HFFc6 (cell line): ENCODE data around the gene GRB10. TPM values are rescaled to one million over a fixed set of nuclear protein-coding genes. Genes with fewer than 3 reads are reported as not detected.

Experiments used
- DNase-seq: peaks from one replicate; pipeline ENCODE4 v3.0.0-alpha.2; 2018
- H3K27ac Mint-ChIP-seq: 2 replicates; pipeline ENCODE4 v1.8.0; 2020; ENCODE audit warnings: mild to moderate bottlenecking, mixed read lengths
- H3K27me3 Mint-ChIP-seq: 2 replicates; pipeline ENCODE4 v1.8.0; 2021; ENCODE audit warnings: mild to moderate bottlenecking, moderate library complexity, mixed read lengths; ENCODE audit not compliant: insufficient read depth
- H3K36me3 Mint-ChIP-seq: 2 replicates; pipeline ENCODE4 v1.8.0; 2021; ENCODE audit warnings: low read depth, mixed read lengths
- H3K4me1 Mint-ChIP-seq: 2 replicates; pipeline ENCODE4 v1.8.0; 2020; ENCODE audit warnings: low read depth, mixed read lengths
- H3K4me3 Mint-ChIP-seq: 2 replicates; pipeline ENCODE4 v1.8.0; 2020; ENCODE audit warnings: mild to moderate bottlenecking, moderate library complexity, mixed read lengths
- H3K9me3 Mint-ChIP-seq: 2 replicates; pipeline ENCODE4 v1.8.0; 2020; ENCODE audit warnings: mild to moderate bottlenecking, mixed read lengths
- CTCF ChIP-seq: fragments of 200-600 bp; sonication (generic); IDR thresholded peaks from 2 replicates; pipeline ENCODE4 v1.5.0; 2021; ENCODE audit warnings: antibody characterized with exemption, mild to moderate bottlenecking
- total RNA-seq, 6 experiments: library from RNA; stranded (reverse); fragmentation: NEBNext Ultra II Directional; extraction: Animal tissue kit (Norgen Biotek cat#: 25700); gene quantifications; 2 replicates in 1 of 6; 3 replicates in 5 of 6; pipeline ENCODE4 v1.2.3, GENCODE V29; 2021

The GRB10 gene
- total RNA-seq, 6 experiments from 2014 or later, result 13.6 to 17.8 (median 14.8) TPM

DNA sequence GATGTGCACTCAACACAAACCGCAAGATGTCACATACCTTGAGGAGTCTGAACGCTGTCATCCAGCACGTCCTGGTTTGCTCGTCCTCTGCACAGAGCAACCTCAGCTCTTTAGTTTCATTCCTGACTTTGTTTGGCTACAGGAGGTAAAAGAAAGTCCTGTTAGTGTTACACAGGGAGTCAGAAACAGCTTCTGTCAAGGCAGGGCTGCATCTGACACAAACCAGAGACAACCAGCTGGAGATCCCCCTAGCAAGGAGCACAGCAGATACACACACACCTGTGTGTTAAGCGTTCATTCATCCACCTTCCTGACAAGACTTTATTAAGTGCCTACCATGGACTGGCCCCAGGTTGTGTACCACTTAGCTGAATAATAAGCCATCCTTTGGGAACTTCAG, 170.0 kb downstream of the GRB10 start:
- no peak overlapping the region for H3K27ac Mint-ChIP-seq
- H3K4me3 Mint-ChIP-seq, result no peak overlapping the region
- H3K36me3 Mint-ChIP-seq, result peaks cover 17% of the 10 kb centered on the region
- TF ChIP-seq CTCF, result no peak
- H3K9me3 Mint-ChIP-seq, result no peaks in the 10 kb centered on the region
- H3K27me3 Mint-ChIP-seq, result no peaks in the 10 kb centered on the region; the same call in 1 of the 2 replicates
- no peak for DNase-seq
- H3K4me1 Mint-ChIP-seq, result peaks cover 21% of the 10 kb centered on the region

GRCh38 chr7:50610521-50611277, 172.0 kb downstream of the GRB10 start:
- H3K36me3 Mint-ChIP-seq, result peaks cover 20% of the 10 kb centered on the region
- peak; percentile 55 for DNase-seq
- H3K27ac Mint-ChIP-seq, result peak overlapping the region; percentile 39

GRCh38 chr7:50608196-50608906, 174.3 kb downstream of the GRB10 start:
- no peak overlapping the region for H3K4me3 Mint-ChIP-seq
- H3K27me3 Mint-ChIP-seq, result no peaks in the 10 kb centered on the region; the same call in 1 of the 2 replicates
- DNase-seq, result no peak
- TF ChIP-seq CTCF, result no peak
- H3K9me3 Mint-ChIP-seq, result no peaks in the 10 kb centered on the region
- H3K27ac Mint-ChIP-seq, result no peak overlapping the region
- H3K36me3 Mint-ChIP-seq, result peaks cover 20% of the 10 kb centered on the region
- peaks cover 25% of the 10 kb centered on the region for H3K4me1 Mint-ChIP-seq

More at GRCh38 chr7:50610521-50611277, 172.0 kb downstream of the GRB10 start:
- H3K4me3 Mint-ChIP-seq, result no peak overlapping the region; the same call in 1 of the 2 replicates
- no peaks in the 10 kb centered on the region for H3K9me3 Mint-ChIP-seq
- TF ChIP-seq CTCF, result no peak
- H3K4me1 Mint-ChIP-seq, result peaks cover 25% of the 10 kb centered on the region
- no peaks in the 10 kb centered on the region; the same call in 1 of the 2 replicates for H3K27me3 Mint-ChIP-seq

- Mint-ChIP-seq H3K4me1 (peaks cover 25% of the 10 kb centered on the region), H3K27ac (no peak overlapping the region)
Measured at GRCh38 chr7:50607524-50608125, 175.1 kb downstream of the GRB10 start.

More at GRCh38 chr7:50607524-50608125, 175.1 kb downstream of the GRB10 start:
- no peak for TF ChIP-seq CTCF
- H3K36me3 Mint-ChIP-seq, result peaks cover 14% of the 10 kb centered on the region
- no peaks in the 10 kb centered on the region for H3K9me3 Mint-ChIP-seq
- no peak for DNase-seq
- no peaks in the 10 kb centered on the region; the same call in 1 of the 2 replicates for H3K27me3 Mint-ChIP-seq
- no peak overlapping the region for H3K4me3 Mint-ChIP-seq
